ENCODE measurements around the gene OR2V2.
"Not testable (repeated sequence)": the region's sequence is repeated elsewhere in the genome, so short reads cannot be mapped to it uniquely, and the experiment has no call there.

OR2V2 gene

GRCh38 chr5:181173027-181173419 lies 25.6 kb downstream of the OR2V2 start:
- Histone ChIP-seq H3K36me3 (ENCODE audit: insufficient read depth, low read length) (no peaks in the 10 kb centered on the region), H3K9me2 (replicated peaks; ENCODE audit: low read depth, low read length) (no peaks in the 10 kb centered on the region), H3K4me2 (ENCODE audit: low read depth, low read length, poor library complexity, severe bottlenecking) (no peak overlapping the region), H3K4me3 (ENCODE audit: low read length, poor library complexity, severe bottlenecking) (no peak overlapping the region), H3K79me2 (ENCODE audit: insufficient read depth, low read length) (no peaks in the 10 kb centered on the region), H3K9ac (ENCODE audit: low read depth, low read length, poor library complexity, severe bottlenecking) (no peak overlapping the region), H3K9me3 (ENCODE audit: insufficient read depth, low read depth, low read length) (no peaks in the 10 kb centered on the region), H3F3A (ENCODE audit: low read depth) (no peaks in the 10 kb centered on the region), H2AFZ (ENCODE audit: low read length) (no peak overlapping the region), H3K4me1 (ENCODE audit: insufficient read depth, low read length, poor library complexity, severe bottlenecking) (peaks cover 3% of the 10 kb centered on the region), H3K27me3 (ENCODE audit: insufficient read depth, low read length, poor library complexity, severe bottlenecking) (no peaks in the 10 kb centered on the region), H4K20me1 (ENCODE audit: insufficient read depth, low read length, poor library complexity, severe bottlenecking) (no peaks in the 10 kb centered on the region)
- no peak for TF ChIP-seq EZH2phosphoT487 (IDR thresholded peaks at IDR 0.05; ENCODE audit: borderline replicate concordance)
- no peak for TF ChIP-seq CTCF (conservative IDR thresholded peaks at IDR 0.05; ENCODE audit: low read length)

- no peaks in the 10 kb centered on the region for H3K4me1 ChIP-seq (ENCODE audit: insufficient read depth, low read length, poor library complexity, severe bottlenecking)
- no peak overlapping the region for H3K9ac ChIP-seq (ENCODE audit: low read depth, low read length, poor library complexity, severe bottlenecking)
- H2AFZ ChIP-seq (ENCODE audit: low read length), result no peak overlapping the region
These were observed 26.3 kb downstream of the OR2V2 start for GRCh38 chr5:181173420-181174342.

GRCh38 chr5:181176254-181176952 lies 29.0 kb downstream of the OR2V2 start:
- no peaks in the 10 kb centered on the region for H3K9me2 ChIP-seq (replicated peaks; ENCODE audit: low read depth, low read length)
- no peaks in the 10 kb centered on the region for H4K20me1 ChIP-seq (ENCODE audit: insufficient read depth, low read length, poor library complexity, severe bottlenecking)
- H3F3A ChIP-seq (ENCODE audit: low read depth), result no peaks in the 10 kb centered on the region
- H2AFZ ChIP-seq (ENCODE audit: low read length), result no peak overlapping the region
- no peak overlapping the region for H3K4me2 ChIP-seq (ENCODE audit: low read depth, low read length, poor library complexity, severe bottlenecking)
- no peak overlapping the region for H3K9ac ChIP-seq (ENCODE audit: low read depth, low read length, poor library complexity, severe bottlenecking)
- no peaks in the 10 kb centered on the region for H3K9me3 ChIP-seq (ENCODE audit: insufficient read depth, low read depth, low read length)
- no peaks in the 10 kb centered on the region for H3K36me3 ChIP-seq (ENCODE audit: insufficient read depth, low read length)
- no peak overlapping the region for H3K4me3 ChIP-seq (ENCODE audit: low read length, poor library complexity, severe bottlenecking)
- H3K79me2 ChIP-seq (ENCODE audit: insufficient read depth, low read length), result no peaks in the 10 kb centered on the region
- TF ChIP-seq EZH2phosphoT487 (IDR thresholded peaks at IDR 0.05; ENCODE audit: borderline replicate concordance) (no peak), CTCF (conservative IDR thresholded peaks at IDR 0.05; ENCODE audit: low read length) (no peak)
- no peaks in the 10 kb centered on the region for H3K27me3 ChIP-seq (ENCODE audit: insufficient read depth, low read length, poor library complexity, severe bottlenecking)
- H3K4me1 ChIP-seq (ENCODE audit: insufficient read depth, low read length, poor library complexity, severe bottlenecking), result no peaks in the 10 kb centered on the region

More at GRCh38 chr5:181173420-181174342, 26.3 kb downstream of the OR2V2 start:
- no peaks in the 10 kb centered on the region for H3K9me2 ChIP-seq (replicated peaks; ENCODE audit: low read depth, low read length)
- no peak overlapping the region for H3K4me2 ChIP-seq (ENCODE audit: low read depth, low read length, poor library complexity, severe bottlenecking)
- H3F3A ChIP-seq (ENCODE audit: low read depth), result no peaks in the 10 kb centered on the region
- H4K20me1 ChIP-seq (ENCODE audit: insufficient read depth, low read length, poor library complexity, severe bottlenecking), result no peaks in the 10 kb centered on the region
- TF ChIP-seq EZH2phosphoT487 (IDR thresholded peaks at IDR 0.05; ENCODE audit: borderline replicate concordance) (no peak), CTCF (conservative IDR thresholded peaks at IDR 0.05; ENCODE audit: low read length) (no peak)
- H3K36me3 ChIP-seq (ENCODE audit: insufficient read depth, low read length), result no peaks in the 10 kb centered on the region
- no peak overlapping the region for H3K4me3 ChIP-seq (ENCODE audit: low read length, poor library complexity, severe bottlenecking)
- H3K9me3 ChIP-seq (ENCODE audit: insufficient read depth, low read depth, low read length), result no peaks in the 10 kb centered on the region
- H3K27me3 ChIP-seq (ENCODE audit: insufficient read depth, low read length, poor library complexity, severe bottlenecking), result no peaks in the 10 kb centered on the region
- no peaks in the 10 kb centered on the region for H3K79me2 ChIP-seq (ENCODE audit: insufficient read depth, low read length)

- H3K9me2 ChIP-seq (replicated peaks; ENCODE audit: low read depth, low read length); H2AFZ ChIP-seq (ENCODE audit: low read length); H3K9ac ChIP-seq (ENCODE audit: low read depth, low read length, poor library complexity, severe bottlenecking); H4K20me1 ChIP-seq (ENCODE audit: insufficient read depth, low read length, poor library complexity, severe bottlenecking); H3F3A ChIP-seq (ENCODE audit: low read depth); H3K36me3 ChIP-seq (ENCODE audit: insufficient read depth, low read length); H3K9me3 ChIP-seq (ENCODE audit: insufficient read depth, low read depth, low read length); H3K4me3 ChIP-seq (ENCODE audit: low read length, poor library complexity, severe bottlenecking); H3K4me1 ChIP-seq (ENCODE audit: insufficient read depth, low read length, poor library complexity, severe bottlenecking); H3K79me2 ChIP-seq (ENCODE audit: insufficient read depth, low read length); H3K27me3 ChIP-seq (ENCODE audit: insufficient read depth, low read length, poor library complexity, severe bottlenecking); H3K4me2 ChIP-seq (ENCODE audit: low read depth, low read length, poor library complexity, severe bottlenecking): not testable (repeated sequence)
These were observed 30.2 kb downstream of the OR2V2 start for GRCh38 chr5:181177559-181177958.

Measured in Loucy (cell line).